Measurements from ENCODE around the gene RPS26. TPM values are rescaled to one million over a fixed set of nuclear protein-coding genes. Genes with fewer than 3 reads are reported as not detected.
"Not testable (repeated sequence)": the region's sequence is repeated elsewhere in the genome, so short reads cannot be mapped to it uniquely, and the experiment has no call there.

Gene RPS26
- total RNA-seq, 2 experiments from 2014 or later, result 118 to 126 TPM

- peaks cover 17% of the 10 kb centered on the region for H3K4me1 ChIP-seq (ENCODE audit: insufficient read depth, low read length)
- no peaks in the 10 kb centered on the region for H3K9me3 ChIP-seq (ENCODE audit: control insufficient read depth in 1 of 2, insufficient read depth in 1 of 2, low read length in 2 of 2)
- peak overlapping the region; percentile 43 for H3K4me3 ChIP-seq (ENCODE audit: low read length)
- POLR2A ChIA-PET, result interaction anchor here (0.6 to 2.9 kb wide), 13 partner anchors 10 to 252 kb away, joined by 3 to 22 read pairs (median 4); partner anchors contain the start of genes RAB5B, SMARCC2 and ZC3H10
- H3K36me3 Mint-ChIP-seq (ENCODE audit: low read depth), result peaks cover 31% of the 10 kb centered on the region
- peaks cover 34% of the 10 kb centered on the region for H3K36me3 ChIP-seq (ENCODE audit: insufficient read depth, low read length)
- H3K27me3 ChIP-seq (ENCODE audit: control insufficient read depth in 1 of 2, insufficient read depth in 2 of 2, low read length in 2 of 2), result peaks cover 5 to 12% of the 10 kb centered on the region in 2 experiments
- peak; percentile 41 to 86 (median 52) for DNase-seq
- CTCF ChIA-PET, result interaction anchor here (0.6 to 2.5 kb wide), 28 partner anchors 8 to 257 kb away, joined by 3 to 20 read pairs (median 4); partner anchors contain the start of genes ERBB3, RAB5B, SMARCC2 and ZC3H10
- peaks cover 20% of the 10 kb centered on the region for H3K27me3 Mint-ChIP-seq
- no peak overlapping the region for H3K27ac Mint-ChIP-seq
- peak overlapping the region; percentile 21 for H3K4me3 Mint-ChIP-seq
- ATAC-seq (ENCODE audit: poor library complexity), result peak; percentile 82
- peak; percentile 81 for TF ChIP-seq CTCF (IDR thresholded peaks at IDR 0.05)
- no peak overlapping the region for H3K27ac ChIP-seq (ENCODE audit: low read depth in 1 of 2, low read length in 2 of 2)
- H3K9me3 Mint-ChIP-seq, result no peaks in the 10 kb centered on the region
- intact Hi-C loops (cut with DNase I, micrococcal nuclease), result loop anchor here (1.0 to 2.0 kb wide), 3 partner anchors 33 to 45 kb away; partner anchors contain the start of gene RPS26 (in 2 of the 2)
- peaks cover 23% of the 10 kb centered on the region for H3K4me1 Mint-ChIP-seq (ENCODE audit: low read depth)
Measured at GRCh38 chr12:55996201-55996714, 45.5 kb upstream of the RPS26 start.

- ATAC-seq (ENCODE audit: poor library complexity) (peak; percentile 33), DNase-seq (peak in 5 of 14 experiments; percentile 8 to 69 (median 48))
- H3K27me3 Mint-ChIP-seq, result peaks cover 20% of the 10 kb centered on the region
- no peaks in the 10 kb centered on the region for H3K9me3 Mint-ChIP-seq
- POLR2A ChIA-PET, result interaction anchor here (0.6 to 2.9 kb wide), 11 partner anchors 10 to 252 kb away, joined by 3 to 22 read pairs (median 4); partner anchors contain the start of genes RAB5B and SMARCC2
- Histone ChIP-seq H3K4me1 (ENCODE audit: insufficient read depth, low read length) (peaks cover 17% of the 10 kb centered on the region), H3K27ac (ENCODE audit: low read depth in 1 of 2, low read length in 2 of 2) (no peak within 1 kb of the TSS), H3K27me3 (ENCODE audit: control insufficient read depth in 1 of 2, insufficient read depth in 2 of 2, low read length in 2 of 2) (peaks cover 5 to 12% of the 10 kb centered on the region in 2 experiments), H3K4me3 (ENCODE audit: low read length) (peak within 1 kb of the TSS; percentile 43), H3K9me3 (ENCODE audit: control insufficient read depth in 1 of 2, insufficient read depth in 1 of 2, low read length in 2 of 2) (no peaks in the 10 kb centered on the region), H3K36me3 (ENCODE audit: insufficient read depth, low read length) (peaks cover 29% of the 10 kb centered on the region)
- CTCF ChIA-PET, result interaction anchor here (1.0 to 2.5 kb wide), 17 partner anchors 10 to 258 kb away, joined by 3 to 20 read pairs (median 8); partner anchors contain the start of genes RAB5B, SMARCC2 and ZC3H10
- peaks cover 23% of the 10 kb centered on the region for H3K4me1 Mint-ChIP-seq (ENCODE audit: low read depth)
- H3K27ac Mint-ChIP-seq, result no peak within 1 kb of the TSS
- H3K4me3 Mint-ChIP-seq, result peak within 1 kb of the TSS; percentile 51
- H3K36me3 Mint-ChIP-seq (ENCODE audit: low read depth), result peaks cover 24% of the 10 kb centered on the region
- no peak for TF ChIP-seq CTCF (IDR thresholded peaks at IDR 0.05)
- intact Hi-C loops (cut with DNase I, micrococcal nuclease), result loop anchor here (1.0 to 2.0 kb wide), 3 partner anchors 32 to 44 kb away; partner anchors contain the start of gene RPS26 (in 2 of the 2)
Measured at GRCh38 chr12:55996715-55997534, 44.8 kb upstream of the RPS26 start, which contains the start of gene SUOX. TSS of gene SUOX (plus strand) at chr12:55997276. CDS start at chr12:56002222, 4,946 bp downstream.

- ChIA-PET CTCF (interaction anchor here (1.9 to 2.5 kb wide), 2 partner anchors 46 to 122 kb away, joined by 8 to 15 read pairs; partner anchors contain the start of gene ZC3H10), POLR2A (interaction anchor here (0.6 to 2.9 kb wide), 4 partner anchors 9 to 93 kb away, joined by 3 to 22 read pairs (median 12); partner anchors contain the start of gene RAB5B)
- Mint-ChIP-seq H3K27me3 (peaks cover 20% of the 10 kb centered on the region), H3K27ac (no peak overlapping the region), H3K4me3 (peak overlapping the region; percentile 51), H3K4me1 (ENCODE audit: low read depth) (peaks cover 23% of the 10 kb centered on the region), H3K9me3 (no peaks in the 10 kb centered on the region), H3K36me3 (ENCODE audit: low read depth) (peaks cover 18% of the 10 kb centered on the region)
- Histone ChIP-seq H3K27me3 (ENCODE audit: control insufficient read depth in 1 of 2, insufficient read depth in 2 of 2, low read length in 2 of 2) (peaks cover 5 to 12% of the 10 kb centered on the region in 2 experiments), H3K36me3 (ENCODE audit: insufficient read depth, low read length) (peaks cover 23% of the 10 kb centered on the region), H3K27ac (ENCODE audit: low read depth in 1 of 2, low read length in 2 of 2) (no peak overlapping the region), H3K9me3 (ENCODE audit: control insufficient read depth in 1 of 2, insufficient read depth in 1 of 2, low read length in 2 of 2) (no peaks in the 10 kb centered on the region), H3K4me3 (ENCODE audit: low read length) (peak overlapping the region; percentile 43), H3K4me1 (ENCODE audit: insufficient read depth, low read length) (peaks cover 17% of the 10 kb centered on the region)
- intact Hi-C loops (cut with DNase I, micrococcal nuclease), result loop anchor here in 1 of 2 experiments (2.0 kb wide), 1 partner anchor 43 kb away; the partner anchor contains the start of gene RPS26
- TF ChIP-seq CTCF (IDR thresholded peaks at IDR 0.05), result no peak
- ATAC-seq (ENCODE audit: poor library complexity), result peak; percentile 35
- DNase-seq, result peak in 1 of 14 experiments; percentile 11
Measured at GRCh38 chr12:55997535-55997859, 44.2 kb upstream of the RPS26 start.

- peaks cover 5 to 12% of the 10 kb centered on the region in 2 experiments for H3K27me3 ChIP-seq (ENCODE audit: control insufficient read depth in 1 of 2, insufficient read depth in 2 of 2, low read length in 2 of 2)
- CTCF ChIA-PET, result interaction anchor here (0.6 to 1.5 kb wide), 3 partner anchors 29 to 45 kb away, joined by 3 to 4 read pairs (median 3); no protein-coding TSS in a partner anchor
- Mint-ChIP-seq H3K27me3 (peaks cover 20% of the 10 kb centered on the region), H3K4me1 (ENCODE audit: low read depth) (peaks cover 23% of the 10 kb centered on the region)
- H3K36me3 Mint-ChIP-seq (ENCODE audit: low read depth); H3K4me3 ChIP-seq (ENCODE audit: low read length); H3K9me3 Mint-ChIP-seq; ATAC-seq (ENCODE audit: poor library complexity); H3K9me3 ChIP-seq (ENCODE audit: control insufficient read depth in 1 of 2, insufficient read depth in 1 of 2, low read length in 2 of 2); H3K4me3 Mint-ChIP-seq; intact Hi-C loops (cut with DNase I, micrococcal nuclease); H3K36me3 ChIP-seq (ENCODE audit: insufficient read depth, low read length); H3K27ac Mint-ChIP-seq; H3K27ac ChIP-seq (ENCODE audit: low read depth in 1 of 2, low read length in 2 of 2): not testable (repeated sequence)
- peak in 1 of 14 experiments; percentile 14 for DNase-seq
- POLR2A ChIA-PET, result interaction anchor here (1.2 kb wide), 1 partner anchor 105 kb away, joined by 3 read pairs; the partner anchor contains the start of gene PA2G4
- H3K4me1 ChIP-seq (ENCODE audit: insufficient read depth, low read length), result peaks cover 17% of the 10 kb centered on the region
Measured at GRCh38 chr12:55999522-55999921, 42.2 kb upstream of the RPS26 start.

Measured in CD4-positive, alpha-beta T cell (primary cell).